Stimulated activated CD8-positive, alpha-beta memory T cell treated with anti-CD3 and anti-CD28 coated beads, Interleukin-4, amount 100 ng/mL, for 48 hours (primary cell): ENCODE measurements around the gene ENDOU.
"Not testable (repeated sequence)": the region's sequence is repeated elsewhere in the genome, so short reads cannot be mapped to it uniquely, and the experiment has no call there.

Source experiments
- DNase-seq: peaks from one replicate; pipeline ENCODE4 v3.0.0-alpha.2; 2020

The ENDOU gene

DNA sequence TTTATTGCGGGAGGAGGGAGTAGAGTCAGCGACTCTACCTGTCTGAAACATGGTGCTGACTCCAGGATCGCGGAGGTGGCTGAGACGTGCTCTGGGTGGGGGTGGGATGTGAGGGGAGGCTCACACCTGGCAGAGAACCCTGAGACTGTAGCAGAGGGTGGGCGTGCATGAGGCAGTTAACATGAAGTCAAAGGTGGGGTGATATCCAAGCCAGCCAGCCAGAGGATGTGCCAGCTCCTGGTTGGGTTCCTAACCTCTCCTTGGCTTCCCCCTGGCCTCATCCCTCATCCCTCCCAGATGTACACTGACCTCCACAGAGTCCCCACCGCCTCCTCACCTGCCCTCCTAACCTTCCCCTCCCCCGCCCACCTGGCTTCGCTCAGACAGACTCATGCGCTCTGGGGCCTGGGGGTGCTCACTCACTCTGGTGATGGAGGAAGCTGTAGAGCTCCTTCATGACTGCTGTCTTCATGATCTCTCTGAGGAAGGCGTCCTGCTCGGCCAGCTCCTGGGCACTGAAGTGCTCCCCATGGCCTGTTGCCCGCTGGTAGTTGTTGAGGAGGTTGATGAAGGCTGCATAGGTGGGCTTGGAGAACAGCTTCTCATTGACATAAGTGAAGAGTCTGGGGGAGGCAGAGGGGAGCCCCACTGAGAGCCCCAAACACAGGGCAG, 9.3 kb downstream of the ENDOU start:
- peak; percentile 22 for DNase-seq

DNA sequence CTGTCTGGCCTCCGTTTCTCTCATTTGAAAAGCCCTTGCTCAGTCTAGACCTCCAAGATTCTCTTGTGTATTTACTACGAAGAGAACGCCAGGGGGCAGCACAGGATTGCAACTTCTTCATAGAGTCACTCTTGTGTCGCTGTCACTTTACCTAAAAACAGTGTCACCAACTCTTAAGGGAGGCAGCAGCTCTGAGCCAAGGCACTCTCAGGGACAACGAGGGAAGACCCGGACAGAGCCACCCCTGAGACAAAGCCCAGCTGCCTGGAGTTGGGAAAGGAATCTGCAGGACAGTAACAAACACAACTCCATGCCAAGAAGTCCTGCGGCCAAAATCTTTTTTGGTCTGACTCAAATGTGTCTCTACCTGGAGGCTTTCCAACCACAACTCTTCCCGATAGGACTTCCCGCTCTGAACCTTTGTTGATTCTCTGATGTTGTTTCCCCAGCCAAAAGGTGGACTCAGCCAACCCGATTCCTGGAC, 9.9 kb downstream of the ENDOU start:
- peak; percentile 87 for DNase-seq

DNA sequence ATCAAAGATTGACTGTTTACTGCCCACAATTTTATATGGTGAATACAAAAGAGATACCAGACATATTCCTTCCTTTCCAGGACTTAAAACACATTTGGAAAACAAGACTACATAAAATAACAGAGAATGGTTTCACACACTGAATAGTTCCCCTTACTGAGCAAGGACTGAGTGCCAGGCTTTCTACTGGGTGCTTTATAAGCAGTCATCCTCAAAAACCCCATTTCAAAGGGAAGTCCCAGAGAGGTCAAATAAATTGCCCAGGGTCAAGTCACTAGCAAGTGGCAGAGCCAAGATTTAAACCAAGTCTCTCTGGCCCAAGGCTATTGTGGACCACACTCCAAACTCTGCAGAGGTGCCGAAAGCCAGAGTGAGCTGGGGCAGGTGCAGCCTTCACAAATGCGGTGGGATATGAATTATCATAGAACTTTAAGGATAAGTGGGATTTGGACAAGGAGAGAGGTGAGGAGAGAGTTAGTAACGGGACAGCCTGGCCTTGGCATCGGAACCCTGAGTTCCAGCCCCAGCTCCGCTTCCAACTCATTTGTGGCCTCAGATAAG, 10.4 kb downstream of the ENDOU start:
- peak; percentile 12 for DNase-seq

DNA sequence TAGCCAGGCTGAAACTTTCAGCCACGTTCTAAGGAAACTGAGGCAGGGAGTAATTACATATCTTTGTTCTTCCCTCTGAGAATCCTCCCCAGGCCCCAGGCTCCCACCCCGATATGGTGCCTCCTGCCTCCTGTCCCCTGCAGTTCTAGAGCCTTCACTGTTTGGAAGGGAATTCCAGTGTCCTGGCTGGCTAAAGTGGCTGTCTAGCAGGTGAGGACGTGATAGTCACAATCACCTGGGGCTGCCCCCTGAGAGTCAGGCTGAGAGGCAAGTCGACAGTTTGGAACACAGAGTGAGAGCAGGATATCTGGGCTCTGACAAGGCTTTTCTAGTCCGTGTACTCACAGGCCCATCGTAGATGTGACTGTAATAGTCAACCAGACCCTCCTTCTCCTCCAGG, 13.1 kb downstream of the ENDOU start:
- DNase-seq: no peak

DNA sequence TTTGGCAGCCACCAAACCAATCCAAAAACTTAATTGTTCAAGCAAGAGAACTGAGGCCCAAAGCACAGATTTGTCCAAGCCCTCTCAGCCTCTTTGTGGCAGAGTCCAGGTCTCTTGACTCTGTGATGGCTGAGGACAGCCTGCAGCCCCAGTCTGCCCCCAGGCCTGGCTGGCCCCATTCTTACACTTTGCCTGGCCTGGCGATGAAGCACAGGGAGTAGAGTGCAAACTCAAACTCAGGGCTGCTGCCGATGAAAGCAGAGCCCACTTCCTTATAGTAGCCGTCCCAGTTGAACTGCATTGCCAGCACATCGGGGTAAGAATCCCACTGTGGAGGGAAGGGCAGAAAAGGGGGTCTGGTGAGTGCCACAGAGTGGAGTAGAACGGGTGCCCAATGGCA, 13.8 kb downstream of the ENDOU start:
- DNase-seq: no peak

DNA sequence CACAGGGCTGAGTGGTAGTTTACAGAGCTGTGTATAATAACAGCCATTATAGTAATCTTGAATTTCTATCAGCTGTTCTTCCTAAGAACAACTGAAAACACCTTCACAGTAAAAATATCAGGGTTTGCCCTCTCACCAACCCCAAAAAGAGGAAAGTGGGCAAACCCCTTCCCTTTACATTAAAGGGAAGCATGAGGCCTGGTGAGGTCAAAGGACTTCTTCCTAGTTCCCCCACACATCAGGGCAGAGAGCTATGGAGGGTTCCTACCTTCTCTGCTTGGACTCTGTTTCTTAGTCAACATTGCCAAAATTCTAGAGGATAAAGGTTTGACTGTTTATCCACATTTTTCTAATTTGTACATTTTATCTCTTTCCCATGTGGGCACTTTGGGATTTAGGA, 15.0 kb downstream of the ENDOU start:
- DNase-seq: no peak

DNA sequence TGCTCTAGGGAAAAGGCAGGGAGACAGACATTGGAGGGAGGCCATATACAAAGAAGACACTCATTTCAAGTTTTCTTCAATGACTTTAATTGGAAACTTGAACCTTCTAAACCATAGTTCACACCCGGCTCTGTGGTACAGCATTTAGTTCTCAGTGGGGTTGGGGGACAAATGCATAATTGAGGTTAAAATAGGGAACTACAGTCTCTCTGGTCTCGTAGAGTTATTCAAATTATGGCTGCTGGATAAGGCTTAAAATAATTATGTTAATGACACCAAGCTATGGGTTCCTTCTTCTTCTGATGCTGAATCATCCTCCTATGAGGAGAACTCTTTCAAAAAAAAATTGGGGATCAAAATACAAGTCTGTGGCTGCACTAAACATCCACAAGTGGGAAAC, 15.6 kb downstream of the ENDOU start:
- DNase-seq: no peak

DNA sequence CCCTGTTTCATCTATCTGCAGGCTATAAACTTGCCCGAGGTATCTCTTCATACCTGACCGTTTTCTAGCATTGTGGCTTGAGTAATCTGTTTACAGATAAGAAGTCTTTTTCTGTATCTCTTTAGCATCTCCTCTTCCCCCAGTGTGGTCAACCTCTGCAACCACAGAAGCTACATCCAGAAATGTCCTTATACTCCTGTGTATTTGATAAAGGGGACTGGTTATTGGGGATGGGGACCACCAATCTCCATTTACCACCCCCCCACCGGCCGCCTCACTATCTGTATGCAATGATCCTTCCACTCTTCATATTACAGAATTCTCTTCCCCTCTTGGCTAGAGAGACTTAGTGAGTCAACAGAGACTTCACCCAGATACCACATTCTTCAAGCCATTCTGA, 16.1 kb downstream of the ENDOU start:
- DNase-seq: no peak

DNA sequence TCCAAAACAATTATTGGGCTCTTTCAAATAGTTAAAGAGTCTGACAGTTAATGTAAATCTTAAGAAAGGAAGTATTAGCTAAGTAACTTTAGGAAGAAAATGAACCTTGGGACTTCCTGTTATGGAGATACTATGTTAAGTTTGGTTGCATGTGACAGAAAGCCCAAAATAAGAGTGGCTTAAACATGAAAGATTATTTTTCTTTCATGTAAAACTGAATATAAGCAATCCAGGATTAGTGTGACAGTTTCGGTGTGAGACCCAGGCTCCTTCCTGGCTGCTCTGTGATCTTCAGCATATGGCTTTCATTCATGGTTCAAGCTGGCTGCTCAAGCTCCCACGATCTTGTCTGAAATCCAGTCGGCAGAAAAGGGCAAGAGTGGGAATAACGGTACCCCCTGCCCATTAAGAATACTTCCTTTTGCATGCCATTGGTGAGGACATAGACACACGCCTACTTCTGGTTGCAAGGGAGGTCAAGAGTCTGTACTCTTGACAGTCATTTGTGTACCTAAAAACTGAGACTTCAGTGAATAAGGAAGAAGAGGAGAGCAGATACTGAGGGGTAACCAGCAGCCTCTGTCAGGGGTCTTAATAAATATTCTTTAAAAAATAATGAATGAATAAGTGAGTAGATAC, 17.3 kb downstream of the ENDOU start:
- DNase-seq: no peak

DNA sequence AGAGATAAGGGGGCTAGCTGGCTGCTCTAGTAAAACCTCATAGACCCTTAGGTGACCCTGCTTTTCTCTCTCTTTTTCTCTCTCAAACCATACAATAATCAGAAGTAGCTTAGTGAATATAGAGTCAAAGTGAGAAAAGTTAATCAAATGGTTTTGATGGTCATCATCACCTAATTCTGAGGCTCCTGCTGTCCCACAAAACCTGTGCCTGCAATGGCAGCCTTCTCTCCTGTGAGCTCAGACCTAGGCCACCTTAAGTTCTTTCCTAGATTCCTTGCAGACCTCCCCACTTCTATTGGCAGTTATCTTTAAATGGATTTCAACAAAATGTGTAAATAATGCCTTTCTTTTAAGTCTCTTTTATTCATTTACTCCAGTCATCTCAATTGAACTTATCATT, 17.9 kb downstream of the ENDOU start:
- DNase-seq: no peak

DNA sequence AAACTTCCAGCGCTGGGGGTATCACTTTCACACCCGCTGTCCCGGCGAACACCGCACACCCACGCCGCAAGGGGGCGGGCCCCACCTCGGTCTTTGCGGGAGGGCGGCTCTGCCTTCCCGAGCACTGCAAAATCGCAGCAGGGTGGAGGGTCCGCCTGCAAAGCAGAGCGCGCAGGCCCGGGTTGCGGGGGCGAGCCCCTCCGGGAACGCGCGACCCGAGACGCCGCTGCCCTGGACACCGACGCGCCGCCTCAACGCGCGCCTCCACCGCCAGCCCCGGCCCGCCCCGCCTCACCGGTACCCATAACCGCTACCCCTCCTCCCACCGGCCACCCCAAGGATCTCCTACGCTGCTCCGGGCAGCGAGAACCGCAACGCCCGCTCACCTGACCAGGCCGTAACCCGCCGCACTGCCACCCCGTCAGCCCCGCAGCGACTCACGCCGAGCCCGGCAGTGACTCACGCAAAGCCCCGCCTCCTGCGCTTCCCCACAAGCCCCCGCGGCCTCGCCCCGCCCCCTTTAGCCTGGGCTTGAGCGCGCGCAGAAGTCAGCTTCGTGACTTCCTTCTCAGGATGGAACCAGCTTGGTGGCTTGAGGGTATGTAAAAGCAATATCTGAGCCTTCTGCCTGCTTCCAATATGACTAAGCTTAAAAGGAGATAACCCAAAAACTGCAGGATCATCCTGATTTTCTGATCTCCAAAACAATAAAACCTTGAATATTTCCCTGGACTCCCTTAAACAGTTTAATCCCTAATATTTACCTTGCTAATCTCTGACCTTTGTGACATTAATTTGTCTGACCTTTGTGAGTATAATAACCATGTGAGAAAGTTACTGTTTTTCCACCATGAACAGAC, 19.5 kb downstream of the ENDOU start, which contains the start of gene RPAP3:
Gene RPAP3, minus strand, starts transcription at position 465 of the 860 bp plus-strand sequence. CDS start 3,190 bp downstream, outside the sequence.
- DNase-seq: peak; percentile 99

DNA sequence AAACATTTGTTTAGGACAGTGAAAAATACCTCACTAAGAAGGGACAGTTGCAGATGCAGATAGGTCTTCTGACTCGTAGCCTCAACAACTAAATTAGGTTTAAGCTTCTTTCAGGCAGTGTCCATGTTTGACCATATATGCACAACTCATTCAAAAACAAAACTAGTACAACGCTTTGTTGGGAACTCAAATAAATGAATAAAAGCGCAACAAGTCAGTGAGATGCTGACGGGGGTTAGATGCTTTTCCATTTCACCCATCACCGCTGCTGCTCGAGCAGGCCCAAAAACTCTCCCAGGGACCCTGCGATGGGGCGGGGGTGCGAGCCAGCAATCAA, 20.1 kb downstream of the ENDOU start:
- DNase-seq: no peak

DNA sequence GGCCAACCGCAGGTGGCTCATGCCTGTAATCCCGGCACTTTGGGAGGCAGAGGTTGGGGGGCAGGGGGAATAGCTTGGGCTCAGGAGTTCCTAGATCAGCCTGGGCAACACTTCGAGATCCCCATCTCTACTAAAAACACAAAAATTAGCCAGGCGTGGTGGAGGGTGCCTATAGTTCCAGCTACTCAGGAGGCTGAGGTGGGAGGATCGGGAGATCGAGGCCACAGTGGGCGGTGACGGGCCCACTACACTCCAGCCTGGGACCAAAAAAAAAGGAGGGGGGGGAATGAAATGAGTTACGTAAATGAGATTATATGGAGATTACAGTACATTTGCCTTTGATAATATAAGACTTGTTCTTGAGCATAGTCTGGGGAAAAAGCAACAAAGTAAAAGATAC, 20.6 kb downstream of the ENDOU start:
- DNase-seq: no peak

DNA sequence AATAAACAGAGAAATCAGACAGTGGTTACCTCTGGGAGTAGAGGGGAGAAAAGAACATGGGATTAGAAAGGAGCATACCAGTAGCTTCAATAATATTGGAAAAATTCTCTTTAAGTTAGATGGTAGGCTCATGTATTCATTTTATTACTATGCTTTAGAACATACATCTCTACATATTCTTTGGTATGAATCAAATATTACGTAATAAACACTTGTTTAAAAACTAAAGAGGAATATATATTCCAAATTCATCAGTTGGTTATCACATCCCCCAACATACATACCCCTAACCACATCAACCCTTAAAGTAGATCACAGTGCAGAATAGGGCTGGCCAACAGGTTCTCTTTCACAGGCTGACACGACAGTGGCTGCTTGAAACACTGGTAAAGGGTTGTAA, 25.0 kb downstream of the ENDOU start:
- no peak for DNase-seq

DNA sequence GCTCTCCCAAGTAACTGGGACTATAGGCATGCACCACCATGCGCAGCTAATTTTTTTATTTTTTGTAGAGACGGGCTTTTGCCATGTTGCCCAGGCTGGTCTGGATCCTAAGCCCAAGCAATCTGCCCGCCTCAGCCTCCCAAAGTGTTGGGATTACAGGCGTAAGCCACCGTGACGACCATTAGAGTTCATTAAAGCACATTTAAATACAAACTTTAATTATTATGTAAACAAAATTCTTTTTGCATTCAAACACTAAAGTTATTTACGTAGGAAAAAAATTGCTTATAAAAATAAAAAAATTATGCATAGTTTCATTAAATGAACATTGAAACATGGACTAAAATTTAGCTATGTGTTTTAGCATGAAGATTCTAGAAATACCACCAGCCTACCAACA, 26.7 kb downstream of the ENDOU start:
- DNase-seq: no peak

DNA sequence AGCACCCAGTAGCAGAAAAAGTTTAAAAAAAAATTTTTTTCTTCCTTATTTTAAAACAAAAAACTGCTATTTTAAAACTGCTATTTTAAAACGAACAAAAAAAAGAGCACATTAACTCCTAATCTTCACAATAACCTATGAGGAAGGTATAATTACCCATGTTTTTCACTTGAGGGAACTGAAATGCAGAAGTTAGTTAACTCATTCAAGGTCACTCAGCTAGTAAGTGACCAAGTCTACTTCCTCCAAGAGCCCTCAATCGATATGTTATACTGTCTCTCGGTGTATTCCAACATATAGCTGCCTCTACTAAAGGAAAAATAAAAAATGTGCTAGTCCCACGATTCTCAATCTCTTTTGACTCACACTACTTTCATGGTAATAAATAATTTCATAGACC, 27.2 kb downstream of the ENDOU start:
- DNase-seq: no peak

DNA sequence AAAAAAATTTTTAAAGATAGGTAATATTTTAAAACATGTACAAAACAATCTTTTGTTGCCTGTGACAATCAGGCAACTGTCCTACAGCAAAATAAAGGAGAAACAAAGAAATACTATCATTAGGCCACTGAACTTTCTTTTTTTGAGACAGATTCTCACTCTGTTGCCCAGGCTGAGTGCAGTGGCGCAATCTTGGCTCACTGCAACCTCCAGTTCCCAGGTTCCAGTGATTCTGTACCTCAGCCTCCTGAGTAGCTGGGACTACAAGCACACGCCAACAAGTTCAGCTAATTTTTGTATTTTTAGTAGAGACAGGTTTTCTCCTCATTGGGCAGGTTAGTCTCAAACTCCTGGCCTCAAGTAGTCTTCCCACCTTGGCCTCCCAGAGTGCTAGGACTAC, 36.1 kb downstream of the ENDOU start:
- no peak for DNase-seq

DNA sequence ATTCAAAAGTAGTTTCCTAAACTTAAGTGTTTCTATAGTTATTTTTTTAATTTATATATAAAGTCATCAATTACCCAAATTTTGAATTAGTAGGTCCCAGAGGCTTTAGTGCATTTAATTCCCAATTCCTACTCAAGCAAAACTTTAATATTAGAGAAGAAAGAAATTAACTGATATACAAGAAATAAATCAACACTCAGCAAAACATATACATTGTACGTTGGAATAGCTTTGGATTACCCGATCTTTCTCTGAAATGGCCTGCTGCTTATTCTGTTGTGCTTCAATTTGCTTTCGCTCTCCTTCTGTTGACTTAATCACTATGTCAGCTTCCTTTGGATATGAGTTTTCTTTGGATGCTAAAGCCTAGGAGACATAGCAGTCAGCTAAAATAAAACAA, 37.7 kb downstream of the ENDOU start:
- no peak for DNase-seq

DNA sequence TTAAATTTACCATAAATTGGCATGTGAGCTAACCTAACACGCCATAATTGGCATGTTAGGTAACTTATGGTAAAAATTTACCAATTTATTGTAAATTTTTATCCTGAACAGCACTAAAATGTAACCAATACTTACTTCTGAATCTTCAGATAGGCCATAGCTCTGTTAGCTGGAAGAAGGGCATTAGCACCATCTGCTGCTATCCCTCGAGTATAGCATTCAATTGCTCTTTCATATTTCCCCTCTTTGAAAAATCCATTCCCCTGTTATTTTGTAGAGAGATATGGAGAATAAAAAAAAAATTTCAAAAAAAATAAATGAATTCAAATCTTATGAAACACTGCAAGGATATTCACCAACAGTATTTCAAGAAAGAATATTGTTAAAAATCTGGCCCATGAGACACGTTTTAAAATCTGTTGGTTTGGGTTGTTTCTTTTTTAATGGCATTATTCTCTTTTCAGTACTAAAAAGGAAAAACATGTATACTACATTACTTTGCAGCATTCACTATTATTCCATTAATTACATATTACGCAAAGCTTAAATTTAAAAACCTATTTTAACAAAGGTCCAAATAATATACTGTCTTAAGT, 38.5 kb downstream of the ENDOU start:
- no peak for DNase-seq

DNA sequence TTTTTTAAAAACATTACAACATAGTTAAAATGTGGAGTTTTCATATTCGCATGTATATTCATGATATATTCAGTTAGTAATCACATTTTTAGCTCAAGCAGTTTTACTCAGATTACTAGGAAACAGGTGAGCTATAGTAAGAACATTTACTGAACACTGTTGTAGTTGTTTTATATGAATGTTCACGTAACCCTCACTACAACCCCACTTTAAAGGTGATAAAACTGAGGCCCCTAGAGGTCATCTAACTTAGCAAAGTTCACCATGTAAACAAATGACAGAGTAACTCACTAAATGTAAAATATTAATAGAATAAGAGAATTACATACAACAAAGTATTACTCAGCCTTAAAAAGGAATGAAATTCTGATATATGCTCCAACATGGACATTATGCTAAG, 45.5 kb downstream of the ENDOU start:
- DNase-seq: no peak

DNA sequence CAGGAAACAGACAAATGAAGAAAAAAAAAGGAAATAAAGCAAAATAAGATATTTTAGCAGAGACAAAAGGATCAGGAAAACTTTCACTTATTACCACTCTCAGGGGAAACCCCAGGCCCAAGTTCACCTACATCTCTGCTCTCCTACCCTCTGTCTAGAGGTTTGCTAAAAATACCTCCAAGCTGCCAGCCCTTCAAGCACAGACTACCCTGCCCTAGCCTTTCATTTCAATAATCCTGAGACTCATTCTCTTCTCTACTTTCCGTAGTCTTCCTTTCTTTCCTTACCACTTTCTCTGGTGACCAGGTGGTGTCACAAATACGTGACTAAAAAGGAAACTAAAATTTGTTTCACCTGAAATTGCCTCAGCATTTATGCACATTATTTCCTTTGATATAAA, 53.2 kb downstream of the ENDOU start:
- no peak for DNase-seq

DNA sequence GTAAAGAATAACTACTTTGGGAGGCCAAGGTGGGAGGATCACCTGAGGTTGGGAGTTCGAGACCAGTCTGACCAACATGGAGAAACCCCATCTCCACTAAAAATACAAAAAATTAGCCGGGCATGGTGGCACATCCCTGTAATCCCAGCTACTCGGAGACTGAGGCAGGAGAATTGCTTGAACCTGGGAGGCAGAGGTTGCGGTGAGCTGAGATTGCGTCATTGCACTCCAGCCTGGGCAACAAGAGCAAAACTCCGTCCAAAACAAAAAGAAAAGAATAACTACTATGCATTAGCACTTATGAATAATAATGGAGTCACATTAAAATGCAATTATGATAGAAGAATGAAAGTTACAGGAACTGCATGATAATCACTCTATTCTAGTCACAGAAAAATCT, 57.4 kb downstream of the ENDOU start:
- not testable (repeated sequence) for DNase-seq
